Smooth muscle cell (in vitro differentiated cells): ENCODE results near the gene DGKI. TPM values are rescaled to one million over a fixed set of nuclear protein-coding genes. Genes with fewer than 3 reads are reported as not detected.
A peak's percentile ranks its signal among the peaks of the same experiment; 100 is the strongest.

Experiments
- DNase-seq: peaks from one replicate; lab custom pipeline; 2025; ENCODE audit not compliant: unreplicated experiment; lab: John Stamatoyannopoulos, UW
- H2AFZ ChIP-seq: fragments of 200-600 bp; sonication (generic); 2 replicates; pipeline ENCODE4 v1.6.0; 2016; ENCODE audit warnings: antibody characterized with exemption, low read depth, mild to moderate bottlenecking
- H3F3A ChIP-seq: fragments of 200-600 bp; sonication (generic); 2 replicates; pipeline ENCODE4 v1.6.0; 2017; ENCODE audit warnings: antibody characterized with exemption, low read depth
- H3K27ac ChIP-seq: fragments of 200-600 bp; sonication (generic); 2 replicates; pipeline ENCODE4 v1.5.1; 2016; ENCODE audit warnings: low read depth, mild to moderate bottlenecking
- H3K27me3 ChIP-seq: fragments of 200-600 bp; sonication (generic); 2 replicates; pipeline ENCODE4 v1.6.1; 2016; ENCODE audit warnings: low read depth, mild to moderate bottlenecking
- H3K36me3 ChIP-seq: fragments of 200-600 bp; sonication (generic); 2 replicates; pipeline ENCODE4 v1.5.1; 2016; ENCODE audit warnings: low read depth
- H3K4me1 ChIP-seq: fragments of 200-600 bp; sonication (generic); 2 replicates; pipeline ENCODE4 v1.5.1; 2016; ENCODE audit warnings: low read depth
- H3K4me2 ChIP-seq: fragments of 200-600 bp; sonication (generic); 2 replicates; pipeline ENCODE4 v1.6.0; 2016; ENCODE audit warnings: mild to moderate bottlenecking
- H3K4me3 ChIP-seq: fragments of 200-600 bp; sonication (generic); 2 replicates; pipeline ENCODE4 v1.5.1; 2016; ENCODE audit warnings: mild to moderate bottlenecking
- H3K79me2 ChIP-seq: fragments of 200-600 bp; sonication (generic); 2 replicates; pipeline ENCODE4 v1.6.0; 2016; ENCODE audit warnings: low read depth, mild to moderate bottlenecking
- H3K9ac ChIP-seq: fragments of 200-600 bp; sonication (generic); 2 replicates; pipeline ENCODE4 v1.6.0; 2016; ENCODE audit warnings: low read depth
- H3K9me3 ChIP-seq: fragments of 200-600 bp; sonication (generic); replicated peaks from 2 replicates; pipeline ENCODE4 v1.5.1; 2016; ENCODE audit warnings: low read depth
- H4K20me1 ChIP-seq: fragments of 200-600 bp; sonication (generic); 2 replicates; pipeline ENCODE4 v1.6.0; 2016; ENCODE audit warnings: low read depth
- WGBS: methylation state at CpG from one replicate; pipeline ENCODE4 v1.1.7; 2016; ENCODE audit warnings: low lambda C conversion rate; 5-methylcytosine and 5-hydroxymethylcytosine counted together
- polyA plus RNA-seq: library from polyadenylated mRNA; unstranded; fragments of >200 nt; fragmentation: Nextera tagmentation; extraction: Ambion mirVana; gene quantifications from 2 replicates; pipeline ENCODE4 v1.2.1, GENCODE V29; 2016
- total RNA-seq: library from RNA; depleted of rRNA; stranded (reverse); fragments of >200 nt; gene quantifications from 2 replicates; pipeline ENCODE4 v1.2.3, GENCODE V29; 2014
- TF ChIP-seq, protein P1 (sequence below): fragments of 200-600 bp; sonication (generic); IDR thresholded peaks from 2 replicates; pipeline ENCODE4 v1.5.1; 2017; ENCODE audit warnings: borderline replicate concordance, mild to moderate bottlenecking, antibody characterized with exemption; ENCODE audit not compliant: insufficient read depth, poor library complexity, severe bottlenecking

Gene DGKI
- total and polyA plus RNA-seq, 2 experiments from 2014 or later, result 2.5 to 6.2 TPM

DNA sequence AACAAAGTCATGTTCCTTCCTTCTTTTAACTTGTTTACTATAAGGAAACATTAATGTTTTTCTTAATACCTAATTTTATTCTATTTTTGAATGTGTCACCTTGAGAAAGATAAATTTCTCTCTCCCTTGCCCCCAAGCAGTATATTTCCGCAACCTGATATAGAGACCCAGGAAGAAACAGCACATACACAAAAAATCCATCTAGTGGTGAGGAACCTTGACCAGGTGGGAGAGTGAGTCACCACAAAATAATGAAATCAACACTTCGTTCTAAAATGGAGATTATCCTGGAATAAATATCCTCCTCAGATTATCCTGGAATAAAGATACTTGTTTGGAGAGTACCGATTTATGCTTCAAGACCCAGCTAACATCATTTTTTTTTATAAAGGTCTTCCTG is 270.3 kb downstream of the DGKI start:
- Histone ChIP-seq H3K79me2 (no peaks in the 10 kb centered on the region), H4K20me1 (no peaks in the 10 kb centered on the region), H3K27me3 (no peaks in the 10 kb centered on the region), H3K9ac (no peak overlapping the region), H3K4me1 (peaks cover 15% of the 10 kb centered on the region), H2AFZ (no peak overlapping the region), H3K4me3 (no peak overlapping the region), H3K36me3 (no peaks in the 10 kb centered on the region), H3K4me2 (no peak overlapping the region), H3K27ac (no peak overlapping the region), H3F3A (peaks cover 4% of the 10 kb centered on the region), H3K9me3 (no peaks in the 10 kb centered on the region)
- WGBS, result 88% methylated on average over 3 of the region's 3 CpGs
- no peak for DNase-seq
- TF ChIP-seq, protein P1, sequence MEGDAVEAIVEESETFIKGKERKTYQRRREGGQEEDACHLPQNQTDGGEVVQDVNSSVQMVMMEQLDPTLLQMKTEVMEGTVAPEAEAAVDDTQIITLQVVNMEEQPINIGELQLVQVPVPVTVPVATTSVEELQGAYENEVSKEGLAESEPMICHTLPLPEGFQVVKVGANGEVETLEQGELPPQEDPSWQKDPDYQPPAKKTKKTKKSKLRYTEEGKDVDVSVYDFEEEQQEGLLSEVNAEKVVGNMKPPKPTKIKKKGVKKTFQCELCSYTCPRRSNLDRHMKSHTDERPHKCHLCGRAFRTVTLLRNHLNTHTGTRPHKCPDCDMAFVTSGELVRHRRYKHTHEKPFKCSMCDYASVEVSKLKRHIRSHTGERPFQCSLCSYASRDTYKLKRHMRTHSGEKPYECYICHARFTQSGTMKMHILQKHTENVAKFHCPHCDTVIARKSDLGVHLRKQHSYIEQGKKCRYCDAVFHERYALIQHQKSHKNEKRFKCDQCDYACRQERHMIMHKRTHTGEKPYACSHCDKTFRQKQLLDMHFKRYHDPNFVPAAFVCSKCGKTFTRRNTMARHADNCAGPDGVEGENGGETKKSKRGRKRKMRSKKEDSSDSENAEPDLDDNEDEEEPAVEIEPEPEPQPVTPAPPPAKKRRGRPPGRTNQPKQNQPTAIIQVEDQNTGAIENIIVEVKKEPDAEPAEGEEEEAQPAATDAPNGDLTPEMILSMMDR, result no peak

DNA sequence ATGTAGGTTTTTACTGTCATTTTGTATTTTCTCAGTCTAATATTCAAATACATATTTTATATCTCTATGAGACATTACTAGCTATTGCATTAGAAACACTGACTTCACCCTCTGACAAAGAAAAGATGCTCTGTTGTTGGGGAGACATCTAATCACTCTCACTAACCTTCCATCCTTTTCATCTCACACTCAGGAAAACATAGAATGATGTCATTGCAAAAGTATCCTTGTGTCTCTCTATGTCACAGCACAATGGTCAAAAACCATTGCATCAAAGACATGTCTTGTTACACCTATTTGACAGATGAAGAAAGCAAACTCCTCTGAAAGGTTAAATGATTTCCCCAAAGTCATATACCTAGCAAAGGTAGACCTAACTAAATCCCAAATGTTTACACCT is 272.0 kb downstream of the DGKI start:
- no peak for DNase-seq
- no peaks in the 10 kb centered on the region for H3K9me3 ChIP-seq
- peaks cover 15% of the 10 kb centered on the region for H3K4me1 ChIP-seq
- no peaks in the 10 kb centered on the region for H3K36me3 ChIP-seq
- no peak overlapping the region for H3K4me3 ChIP-seq
- H3K27ac ChIP-seq, result no peak overlapping the region
- peaks cover 4% of the 10 kb centered on the region for H3F3A ChIP-seq
- TF ChIP-seq, protein P1, result no peak
- H3K27me3 ChIP-seq, result no peaks in the 10 kb centered on the region
- no peaks in the 10 kb centered on the region for H3K79me2 ChIP-seq
- H3K9ac ChIP-seq, result no peak overlapping the region
- no peak overlapping the region for H2AFZ ChIP-seq
- H4K20me1 ChIP-seq, result no peaks in the 10 kb centered on the region
- H3K4me2 ChIP-seq, result no peak overlapping the region

DNA sequence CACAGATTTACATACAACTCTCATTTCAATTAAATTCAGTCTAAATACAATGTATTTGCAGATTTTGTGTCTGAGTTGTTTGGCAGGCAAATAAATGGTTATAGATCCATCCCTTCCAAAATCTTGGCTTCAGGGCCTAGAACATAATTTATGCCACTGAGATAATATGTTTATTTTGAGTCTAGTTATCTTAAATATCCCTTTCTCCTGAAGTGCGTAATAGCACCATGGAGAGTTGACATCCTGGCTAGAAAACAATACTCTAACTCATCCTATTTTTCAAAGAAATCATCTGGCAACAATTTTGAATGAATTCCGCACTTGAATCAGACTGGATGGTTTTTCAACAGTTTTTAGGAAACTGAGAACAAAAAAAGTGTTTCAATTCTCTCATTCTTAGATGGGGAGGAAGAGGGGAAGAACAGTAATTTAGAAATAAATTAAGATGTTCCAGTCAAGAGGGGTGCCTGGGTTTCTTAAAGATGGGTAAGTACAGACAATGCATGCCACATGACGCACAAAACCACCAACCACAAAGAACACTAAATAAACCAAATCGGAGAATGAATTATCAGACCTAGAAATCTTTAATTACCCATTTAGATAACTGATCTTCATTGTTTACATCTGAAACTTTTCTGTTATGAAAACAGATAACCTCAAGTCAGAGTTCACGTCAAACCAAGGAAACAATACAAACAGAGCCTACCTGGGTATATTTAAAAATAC is 274.6 kb downstream of the DGKI start:
- H3K4me3 ChIP-seq, result no peak overlapping the region
- WGBS, result 92% methylated on average over 5 of the region's 5 CpGs
- no peaks in the 10 kb centered on the region for H3F3A ChIP-seq
- DNase-seq, result no peak
- no peak overlapping the region for H3K4me2 ChIP-seq
- H3K9me3 ChIP-seq, result no peaks in the 10 kb centered on the region
- no peaks in the 10 kb centered on the region for H3K4me1 ChIP-seq
- no peak overlapping the region for H2AFZ ChIP-seq
- H3K79me2 ChIP-seq, result no peaks in the 10 kb centered on the region
- no peak overlapping the region for H3K9ac ChIP-seq
- no peak overlapping the region for H3K27ac ChIP-seq
- no peaks in the 10 kb centered on the region for H3K36me3 ChIP-seq
- TF ChIP-seq, protein P1, result no peak
- H3K27me3 ChIP-seq, result no peaks in the 10 kb centered on the region
- no peaks in the 10 kb centered on the region for H4K20me1 ChIP-seq

DNA sequence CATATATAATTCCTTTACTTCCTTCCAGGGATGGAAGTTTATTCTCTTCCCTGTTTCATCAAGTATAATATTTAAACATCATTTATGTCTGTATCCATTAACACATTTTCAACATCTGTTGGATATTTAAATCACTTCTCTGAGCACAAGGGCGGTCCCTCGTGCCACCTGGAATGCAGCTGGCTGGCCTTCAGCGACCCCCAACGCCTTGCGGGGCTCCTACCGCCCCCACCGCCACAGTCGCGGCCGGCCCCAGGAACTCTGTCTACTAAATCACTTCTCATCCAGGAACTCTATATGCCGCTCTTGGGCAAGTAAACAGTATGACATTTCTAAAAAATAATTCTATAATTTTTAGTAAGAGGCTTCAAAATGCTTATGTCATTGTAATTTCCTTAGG is 282.1 kb downstream of the DGKI start:
- Histone ChIP-seq H3K4me3 (peak overlapping the region; percentile 20), H3K4me2 (peak overlapping the region; percentile 78), H4K20me1 (no peaks in the 10 kb centered on the region), H3K9me3 (no peaks in the 10 kb centered on the region), H3K4me1 (peaks cover 9% of the 10 kb centered on the region), H3K27ac (no peak overlapping the region), H3K27me3 (no peaks in the 10 kb centered on the region), H3F3A (no peaks in the 10 kb centered on the region), H3K79me2 (no peaks in the 10 kb centered on the region), H3K36me3 (no peaks in the 10 kb centered on the region), H3K9ac (no peak overlapping the region), H2AFZ (peak overlapping the region; percentile 88)
- no peak for DNase-seq
- 19% methylated on average over 11 of the region's 11 CpGs for WGBS
- TF ChIP-seq, protein P1, result no peak
